CD4-positive, alpha-beta T cell (primary cell): ENCODE measurements around the gene RAPGEF4. TPM values are rescaled to one million over a fixed set of nuclear protein-coding genes. Genes with fewer than 3 reads are reported as not detected.

ENCODE experiments used
- ATAC-seq: fragments of 200-7000 bp; cut with Tn5 transposase; one replicate; pipeline ENCODE4 v1.10.0; 2022; ENCODE audit warnings: mild to moderate bottlenecking; ENCODE audit not compliant: poor library complexity
- CTCF ChIA-PET: fragments of 350-600 bp; sonication (Branson Sonifier 250); formaldehyde crosslinking; loops from one replicate; lab custom pipeline; 2021; ENCODE audit warnings: antibody characterized with exemption, inconsistent platforms; lab: Charles Lee
- POLR2A ChIA-PET: fragments of 350-600 bp; sonication (Branson Sonifier 250); formaldehyde crosslinking; loops from one replicate; lab custom pipeline; 2021; ENCODE audit warnings: antibody characterized with exemption, inconsistent platforms; lab: Charles Lee
- DNase-seq, 14 experiments: peaks; one replicate each; pipeline ENCODE4 v3.0.0-alpha.2; 2013 to 2020; ENCODE audit warnings: mixed read lengths in 2 of 14
- H3K27ac ChIP-seq, 2 donors: one replicate each; pipeline versions ENCODE4 v1.5.1 to v1.7.0; 2013; ENCODE audit warnings: low read length in 2 of 2, low read depth in 1 of 2, mild to moderate bottlenecking in 1 of 2
- H3K27me3 ChIP-seq, 2 experiments: 1 replicate in 1 of 2; 2 replicates in 1 of 2; pipeline versions ENCODE4 v1.6.1 to v1.7.0; 2013; ENCODE audit warnings: low read length in 2 of 2, control low read depth in 1 of 2, mild to moderate bottlenecking in 1 of 2, moderate library complexity in 1 of 2; ENCODE audit not compliant: insufficient read depth in 2 of 2, control insufficient read depth in 1 of 2
- H3K36me3 ChIP-seq: one replicate; pipeline ENCODE4 v1.6.1; 2013; ENCODE audit warnings: low read length, control low read depth; ENCODE audit not compliant: insufficient read depth
- H3K4me1 ChIP-seq: one replicate; pipeline ENCODE4 v1.6.1; 2013; ENCODE audit warnings: low read length, control low read depth; ENCODE audit not compliant: insufficient read depth
- H3K4me3 ChIP-seq: one replicate; pipeline ENCODE4 v1.5.1; 2013; ENCODE audit warnings: mild to moderate bottlenecking, low read length, moderate library complexity
- H3K9me3 ChIP-seq, 2 experiments: 1 replicate in 1 of 2; 2 replicates in 1 of 2; pipeline versions ENCODE4 v1.6.1 to v1.7.0; 2013; ENCODE audit warnings: low read length in 2 of 2, mild to moderate bottlenecking in 2 of 2, control low read depth in 1 of 2, moderate library complexity in 1 of 2; ENCODE audit not compliant: control insufficient read depth in 1 of 2, insufficient read depth in 1 of 2
- H3K27ac Mint-ChIP-seq: one replicate; pipeline ENCODE4 v1.8.0; 2020; ENCODE audit warnings: mixed read lengths
- H3K27me3 Mint-ChIP-seq: one replicate; pipeline ENCODE4 v1.8.0; 2021; ENCODE audit warnings: mixed read lengths
- H3K36me3 Mint-ChIP-seq: one replicate; pipeline ENCODE4 v1.8.0; 2021; ENCODE audit warnings: low read depth, mixed read lengths
- H3K4me1 Mint-ChIP-seq: one replicate; pipeline ENCODE4 v1.8.0; 2021; ENCODE audit warnings: low read depth, mixed read lengths
- H3K4me3 Mint-ChIP-seq: one replicate; pipeline ENCODE4 v1.8.0; 2020; ENCODE audit warnings: mild to moderate bottlenecking, mixed read lengths
- H3K9me3 Mint-ChIP-seq: one replicate; pipeline ENCODE4 v1.8.0; 2020; ENCODE audit warnings: mixed read lengths
- CTCF ChIP-seq: fragments of 200-600 bp; IDR thresholded peaks from one replicate; pipeline ENCODE4 v1.8.0; 2022; ENCODE audit warnings: antibody characterized with exemption, mild to moderate bottlenecking
- intact Hi-C, 2 experiments: fragments of 100-400 bp; cut with DNase I in 1 of 2; cut with micrococcal nuclease in 1 of 2; formaldehyde crosslinking; loops; one replicate each; pipeline versions ENCODE4 v1.15.1 to v1.9.0; 2023 to 2025; cut with DNase I, micrococcal nuclease
- total RNA-seq, 174 experiments: library from RNA in 2 of 174; stranded (reverse) in 2 of 174; gene quantifications; one replicate each; pipeline ENCODE4 v1.2.3 and lab custom pipeline; 2021 to 2026

The RAPGEF4 gene
- total RNA-seq, 2 experiments from 2014 or later, result 0.69 to 0.73 TPM

GRCh38 chr2:172834881-172835280, 99.2 kb downstream of the RAPGEF4 start:
- intact Hi-C loops, result no loop called here
- Histone ChIP-seq H3K4me3 (no peak overlapping the region), H3K9me3 (no peaks in the 10 kb centered on the region), H3K36me3 (no peaks in the 10 kb centered on the region), H3K27ac (no peak overlapping the region), H3K27me3 (peaks cover 0 to 28% of the 10 kb centered on the region in 2 experiments), H3K4me1 (no peaks in the 10 kb centered on the region)
- no peak for DNase-seq
- ChIA-PET POLR2A (no interaction called here), CTCF (interaction anchor here (0.6 kb wide), 1 partner anchor 246 kb away, joined by 3 read pairs; no protein-coding TSS in a partner anchor)
- Mint-ChIP-seq H3K4me3 (no peak overlapping the region), H3K27ac (no peak overlapping the region), H3K4me1 (no peaks in the 10 kb centered on the region), H3K9me3 (no peaks in the 10 kb centered on the region), H3K36me3 (no peaks in the 10 kb centered on the region), H3K27me3 (peaks cover 20% of the 10 kb centered on the region)
- ATAC-seq, result no peak
- TF ChIP-seq CTCF, result no peak

GRCh38 chr2:172836347-172836821, 100.7 kb downstream of the RAPGEF4 start:
- ChIA-PET POLR2A (no interaction called here), CTCF (no interaction called here)
- Histone ChIP-seq H3K36me3 (no peaks in the 10 kb centered on the region), H3K27me3 (peaks cover 0 to 28% of the 10 kb centered on the region in 2 experiments), H3K27ac (no peak overlapping the region), H3K4me1 (no peaks in the 10 kb centered on the region), H3K4me3 (no peak overlapping the region), H3K9me3 (no peaks in the 10 kb centered on the region)
- TF ChIP-seq CTCF, result no peak
- Mint-ChIP-seq H3K27me3 (peaks cover 28% of the 10 kb centered on the region), H3K4me3 (no peak overlapping the region), H3K27ac (no peak overlapping the region), H3K9me3 (no peaks in the 10 kb centered on the region), H3K4me1 (no peaks in the 10 kb centered on the region), H3K36me3 (no peaks in the 10 kb centered on the region)
- ATAC-seq, result no peak
- intact Hi-C loops, result no loop called here
- peak in 2 of 14 experiments; percentile 2 to 16 for DNase-seq

GRCh38 chr2:172836827-172837226, 101.2 kb downstream of the RAPGEF4 start:
- intact Hi-C loops, result no loop called here
- Mint-ChIP-seq H3K4me3 (no peak overlapping the region), H3K27me3 (peaks cover 28% of the 10 kb centered on the region), H3K9me3 (no peaks in the 10 kb centered on the region), H3K27ac (no peak overlapping the region), H3K36me3 (no peaks in the 10 kb centered on the region), H3K4me1 (no peaks in the 10 kb centered on the region)
- ChIA-PET CTCF (no interaction called here), POLR2A (no interaction called here)
- no peak for ATAC-seq
- Histone ChIP-seq H3K4me1 (no peaks in the 10 kb centered on the region), H3K27ac (no peak overlapping the region), H3K27me3 (peaks cover 0 to 26% of the 10 kb centered on the region in 2 experiments), H3K4me3 (no peak overlapping the region), H3K9me3 (no peaks in the 10 kb centered on the region), H3K36me3 (no peaks in the 10 kb centered on the region)
- no peak for TF ChIP-seq CTCF
- no peak for DNase-seq
